Ectodermal cell (in vitro differentiated cells): ENCODE results near the gene RCL1. TPM values are rescaled to one million over a fixed set of nuclear protein-coding genes. Genes with fewer than 3 reads are reported as not detected.
"Not testable (repeated sequence)": the region's sequence is repeated elsewhere in the genome, so short reads cannot be mapped to it uniquely, and the experiment has no call there.

Experiments
- H3K27ac ChIP-seq: 2 replicates; pipeline ENCODE4 v1.7.0; 2013; ENCODE audit warnings: mild to moderate bottlenecking, low read depth, low read length; ENCODE audit not compliant: insufficient read depth, poor library complexity, severe bottlenecking
- H3K27me3 ChIP-seq: 2 replicates; pipeline ENCODE4 v1.7.0; 2013; ENCODE audit warnings: mild to moderate bottlenecking, low read length; ENCODE audit not compliant: insufficient read depth, control insufficient read depth, poor library complexity, severe bottlenecking
- H3K36me3 ChIP-seq: one replicate; pipeline ENCODE4 v1.7.0; 2013; ENCODE audit warnings: low read length; ENCODE audit not compliant: control insufficient read depth, insufficient read depth
- H3K4me1 ChIP-seq: one replicate; pipeline ENCODE4 v1.7.0; 2013; ENCODE audit warnings: low read length; ENCODE audit not compliant: control insufficient read depth, insufficient read depth
- H3K4me3 ChIP-seq: 2 replicates; pipeline ENCODE4 v1.7.0; 2013; ENCODE audit warnings: low read depth, low read length, control low read depth; ENCODE audit not compliant: insufficient read depth
- H3K9me3 ChIP-seq: 2 replicates; pipeline ENCODE4 v1.7.0; 2013; ENCODE audit warnings: mild to moderate bottlenecking, low read length, moderate library complexity; ENCODE audit not compliant: control insufficient read depth
- WGBS, 2 experiments: methylation state at CpG; one replicate each; pipeline ENCODE4 v1.1.7; 2013; ENCODE audit warnings: missing lambda C conversion rate in 2 of 2; 5-methylcytosine and 5-hydroxymethylcytosine counted together
- polyA plus RNA-seq, 4 experiments: library from polyadenylated mRNA; stranded (reverse); fragments of 50-300 nt; gene quantifications; one replicate each; pipeline ENCODE4 v1.2.3, GENCODE V29; 2013

The RCL1 gene, protein sequence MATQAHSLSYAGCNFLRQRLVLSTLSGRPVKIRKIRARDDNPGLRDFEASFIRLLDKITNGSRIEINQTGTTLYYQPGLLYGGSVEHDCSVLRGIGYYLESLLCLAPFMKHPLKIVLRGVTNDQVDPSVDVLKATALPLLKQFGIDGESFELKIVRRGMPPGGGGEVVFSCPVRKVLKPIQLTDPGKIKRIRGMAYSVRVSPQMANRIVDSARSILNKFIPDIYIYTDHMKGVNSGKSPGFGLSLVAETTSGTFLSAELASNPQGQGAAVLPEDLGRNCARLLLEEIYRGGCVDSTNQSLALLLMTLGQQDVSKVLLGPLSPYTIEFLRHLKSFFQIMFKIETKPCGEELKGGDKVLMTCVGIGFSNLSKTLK
- polyA plus RNA-seq (2013, experiment 1 of 4) = 22.2 TPM
- polyA plus RNA-seq (2013, experiment 2 of 4) = 23.1 TPM
- 18.7 TPM for polyA plus RNA-seq (2013, experiment 3 of 4)
- 20.3 TPM for polyA plus RNA-seq (2013, experiment 4 of 4)

DNA sequence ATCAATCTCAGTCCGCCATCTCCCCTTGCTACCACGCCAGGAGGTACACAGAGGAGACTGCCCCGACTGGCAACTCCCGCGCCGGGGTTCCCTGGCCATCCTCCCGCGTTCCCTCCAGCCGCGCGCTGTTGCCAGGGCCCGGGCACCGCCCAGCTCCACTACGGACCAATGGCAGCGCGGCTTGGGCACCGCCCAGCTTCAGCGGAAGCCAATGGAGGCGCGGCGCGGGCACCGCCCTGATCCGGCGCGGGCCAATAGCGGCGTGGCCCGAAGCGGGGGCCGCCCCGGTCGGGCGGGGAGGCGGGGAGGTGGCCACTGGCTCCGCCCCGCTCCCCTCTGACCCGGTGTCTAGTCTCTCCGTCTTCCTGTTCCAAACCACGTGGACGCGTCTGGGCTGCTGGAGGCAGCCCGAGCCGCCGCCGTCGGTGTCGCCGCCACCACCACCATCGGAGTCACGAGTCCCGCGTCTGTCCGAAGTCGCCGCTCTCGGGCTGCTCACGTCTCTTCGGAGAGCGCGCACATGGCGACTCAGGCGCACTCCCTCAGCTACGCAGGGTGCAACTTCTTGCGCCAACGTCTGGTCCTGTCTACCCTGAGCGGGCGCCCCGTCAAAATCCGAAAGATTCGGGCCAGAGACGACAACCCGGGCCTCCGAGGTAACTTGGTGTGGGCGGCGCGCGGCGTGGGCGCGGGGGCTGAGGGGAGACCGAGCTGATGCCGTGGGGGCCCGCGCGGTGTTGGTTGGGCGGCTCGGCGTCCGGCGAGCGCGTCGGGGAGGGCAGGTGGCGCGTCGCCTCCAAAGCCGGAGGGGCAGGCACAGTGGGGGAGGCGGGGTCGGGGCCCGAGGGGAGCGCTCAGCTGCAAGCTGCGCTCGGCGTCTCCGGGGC, at the start of gene RCL1:
Gene RCL1 (plus strand): TSS at position 373 of the 887 bp plus-strand sequence. CDS start 148 bp downstream, at position 521.
- Histone ChIP-seq H3K27me3 (no peaks in the 10 kb centered on the region), H3K4me3 (peak within 1 kb of the TSS; percentile 93), H3K9me3 (no peaks in the 10 kb centered on the region), H3K36me3 (no peaks in the 10 kb centered on the region), H3K4me1 (peaks cover 5% of the 10 kb centered on the region), H3K27ac (peak within 1 kb of the TSS; percentile 89)
- WGBS, 2 experiments = 0% methylated on average over 106 of the region's 106 CpGs

DNA sequence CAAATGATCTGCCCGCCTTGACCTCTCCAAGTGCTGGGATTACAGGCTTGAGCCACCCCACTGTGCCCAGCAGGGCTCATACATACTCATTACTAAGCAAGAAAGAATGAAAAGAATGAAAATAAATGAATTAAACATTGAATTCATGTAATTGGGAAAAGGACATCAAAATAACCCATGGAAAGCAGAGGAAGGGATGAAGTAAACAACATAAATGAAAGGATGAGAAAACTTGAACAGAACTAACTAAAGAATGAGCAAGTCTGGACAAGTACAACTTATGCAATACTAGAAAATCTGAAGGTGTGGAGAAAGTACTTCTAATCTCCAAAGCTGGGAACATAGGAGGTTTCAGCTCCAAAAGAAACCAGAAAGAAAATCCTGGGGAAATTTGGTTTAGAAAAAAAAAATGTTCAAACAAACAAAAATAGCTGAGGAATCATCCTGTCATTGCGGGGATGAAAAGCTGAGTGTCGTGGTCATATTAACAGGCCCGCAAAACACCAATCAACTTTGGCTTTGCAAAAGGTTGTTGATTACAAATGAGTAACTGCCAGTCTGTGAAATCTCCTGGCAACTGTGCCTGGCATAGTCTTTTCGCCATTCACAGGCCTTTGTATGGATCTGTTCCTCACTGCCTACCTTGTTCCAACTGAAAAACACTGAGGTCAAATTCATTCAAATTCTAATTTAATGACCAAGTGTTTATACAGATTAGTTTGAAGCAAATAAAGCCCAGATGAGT, 49.4 kb upstream of the RCL1 start:
- 65% methylated on average over 5 of the region's 5 CpGs for WGBS, 2 experiments
- Histone ChIP-seq H3K27ac (no peak overlapping the region), H3K9me3 (no peaks in the 10 kb centered on the region)

DNA sequence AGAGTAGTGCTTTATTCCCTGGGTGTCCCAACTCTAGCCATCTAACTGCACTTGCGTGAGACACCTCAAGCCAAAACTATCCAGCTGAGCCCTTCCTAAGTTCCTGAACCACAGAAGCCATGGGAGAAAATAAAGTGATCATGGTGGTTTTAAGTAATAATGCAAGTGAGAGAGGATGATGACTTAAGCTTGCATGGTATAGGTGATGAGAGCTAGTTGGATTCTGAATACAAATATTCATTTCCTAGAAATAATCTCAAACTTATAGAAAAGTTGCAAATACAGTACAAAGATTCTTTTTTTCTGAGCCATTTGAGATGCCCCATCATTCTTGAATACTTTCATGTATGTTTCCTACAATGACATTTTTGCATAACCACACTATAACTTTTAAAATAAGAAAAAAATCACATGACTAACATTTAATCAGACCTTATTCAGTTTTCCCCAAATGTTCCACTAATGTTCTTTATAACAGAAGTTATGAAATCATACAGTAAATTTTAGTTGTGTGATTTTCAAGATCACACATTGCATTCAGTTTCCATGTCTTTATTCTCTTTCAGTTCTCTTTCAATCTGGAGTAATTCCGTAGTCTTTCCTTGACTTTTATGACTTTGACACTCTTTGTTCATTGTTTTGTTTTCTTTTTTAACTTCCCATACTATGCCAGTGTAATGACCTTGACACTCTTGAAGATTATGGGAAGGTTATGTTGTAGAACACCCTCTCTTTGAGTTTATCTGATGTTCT, 46.3 kb upstream of the RCL1 start:
- no peaks in the 10 kb centered on the region for H3K9me3 ChIP-seq
- no peak overlapping the region for H3K4me3 ChIP-seq
- H3K27ac ChIP-seq = no peak overlapping the region
- H3K4me1 ChIP-seq = no peaks in the 10 kb centered on the region
- 85 to 92% methylated on average over 2 of the region's 2 CpGs for WGBS, 2 experiments
- H3K36me3 ChIP-seq = no peaks in the 10 kb centered on the region
- H3K27me3 ChIP-seq = peaks cover 7% of the 10 kb centered on the region

More for the DNA sequence above, 49.4 kb upstream of the RCL1 start:
- Histone ChIP-seq H3K4me3 (no peak overlapping the region), H3K4me1 (no peaks in the 10 kb centered on the region), H3K27me3 (peaks cover 7% of the 10 kb centered on the region), H3K36me3 (no peaks in the 10 kb centered on the region)

DNA sequence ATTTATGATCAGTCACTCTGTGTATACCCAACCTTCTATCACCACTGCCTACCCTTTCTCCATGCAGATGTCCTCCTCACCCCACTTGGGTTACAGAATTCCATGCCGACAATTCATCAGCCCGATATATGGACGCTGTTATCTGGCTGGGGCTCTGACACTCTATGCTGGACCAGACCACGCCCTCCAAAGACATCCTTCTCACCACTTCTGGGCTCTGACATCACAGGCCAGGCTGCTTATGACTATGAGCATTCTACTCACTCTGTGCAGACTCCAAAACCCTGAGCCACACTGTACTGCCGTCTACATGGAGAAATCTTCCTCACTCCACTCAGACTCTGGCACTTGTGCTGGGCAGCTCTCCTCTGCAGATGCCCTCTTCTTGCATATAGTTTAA, 44.1 kb upstream of the RCL1 start:
- WGBS, 2 experiments = 93% methylated on average over 5 of the region's 5 CpGs
- Histone ChIP-seq H3K27me3 (no peaks in the 10 kb centered on the region), H3K9me3 (no peaks in the 10 kb centered on the region), H3K4me1 (no peaks in the 10 kb centered on the region), H3K4me3 (no peak overlapping the region), H3K27ac (no peak overlapping the region), H3K36me3 (no peaks in the 10 kb centered on the region)

DNA sequence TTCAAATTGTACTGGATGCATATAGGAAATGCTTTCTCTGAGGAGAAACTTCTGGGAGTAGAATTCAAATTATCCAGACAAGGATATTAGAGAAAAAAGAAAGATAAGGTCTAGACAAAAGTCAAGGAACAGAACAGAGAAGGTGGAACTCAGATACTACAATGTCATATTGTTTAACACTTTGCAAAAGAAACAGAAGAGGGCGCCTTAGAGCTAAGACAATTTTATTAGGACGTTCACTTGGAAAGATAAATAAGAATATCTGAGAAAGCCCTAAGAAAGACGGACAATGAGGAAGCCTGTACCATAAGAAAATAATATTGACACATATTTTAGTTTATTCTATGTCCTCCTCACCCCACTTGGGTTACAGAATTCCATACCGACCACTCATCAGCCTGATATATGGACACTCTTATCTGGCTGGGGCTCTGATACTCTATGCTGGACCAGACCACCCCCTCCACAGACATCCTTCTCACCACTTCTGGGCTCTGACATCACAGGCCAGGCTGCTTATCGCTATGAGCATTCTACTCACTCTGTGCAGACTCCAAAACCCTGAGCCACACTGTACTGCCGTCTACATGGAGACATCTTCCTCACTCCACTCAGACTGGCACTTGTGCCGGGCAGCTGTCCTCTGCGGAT, 42.6 kb upstream of the RCL1 start:
- Histone ChIP-seq H3K4me1 (no peaks in the 10 kb centered on the region), H3K4me3 (no peak overlapping the region), H3K27me3 (no peaks in the 10 kb centered on the region), H3K27ac (no peak overlapping the region), H3K36me3 (no peaks in the 10 kb centered on the region), H3K9me3 (no peaks in the 10 kb centered on the region)
- 52 to 60% methylated on average over 6 to 7 of the region's 8 CpGs for WGBS, 2 experiments

DNA sequence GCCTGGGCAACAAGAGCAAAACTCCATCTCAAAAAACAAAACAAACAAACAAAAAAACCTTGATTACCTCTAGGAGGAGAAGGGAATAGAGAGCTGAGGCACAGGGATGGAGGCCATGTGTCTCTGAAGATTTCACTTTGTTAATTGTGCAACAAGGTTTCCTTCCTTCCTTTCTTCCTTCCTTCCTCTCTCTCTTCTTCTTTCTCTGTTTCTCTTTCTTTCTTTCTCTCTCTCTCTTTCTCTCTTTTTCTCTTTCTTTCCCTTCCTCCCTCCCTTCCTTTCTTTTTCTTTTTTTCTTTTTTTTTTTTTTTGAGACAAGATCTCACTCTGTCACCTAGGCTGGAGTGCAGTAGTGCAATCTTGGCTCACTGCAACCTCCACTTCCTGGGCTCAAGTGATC, 38.2 kb upstream of the RCL1 start:
- not testable (repeated sequence) for H3K4me3 ChIP-seq, H3K27ac ChIP-seq, H3K27me3 ChIP-seq, H3K9me3 ChIP-seq, H3K4me1 ChIP-seq, H3K36me3 ChIP-seq

DNA sequence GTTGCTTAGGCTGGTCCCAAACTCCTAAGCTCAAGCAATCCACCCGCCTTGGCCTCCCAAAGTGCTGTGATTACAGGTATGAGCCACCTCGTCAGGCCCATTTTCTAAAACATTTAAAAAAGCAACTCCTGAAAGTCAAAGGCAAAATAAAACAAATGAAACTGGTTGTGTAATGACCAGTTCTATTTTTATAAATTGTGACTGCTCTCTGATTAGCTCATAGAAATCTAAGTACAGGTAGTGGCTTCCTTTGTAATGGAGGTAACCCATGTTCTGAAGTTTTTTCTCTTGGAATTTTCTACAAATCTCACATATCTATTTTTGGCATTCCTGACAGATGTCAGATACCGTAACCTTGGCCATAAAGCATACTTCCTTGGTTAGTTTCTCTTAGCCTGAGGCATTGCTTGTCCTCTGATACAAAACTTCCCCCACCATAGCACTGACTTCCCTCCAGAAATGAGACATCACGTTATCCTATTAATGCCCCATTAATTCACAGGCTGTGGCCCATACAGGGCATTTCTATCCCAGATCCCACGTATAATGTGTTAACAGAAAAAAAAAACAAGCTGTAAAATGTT, 37.6 kb upstream of the RCL1 start:
- Histone ChIP-seq H3K4me1 (no peaks in the 10 kb centered on the region), H3K36me3 (no peaks in the 10 kb centered on the region), H3K4me3 (no peak overlapping the region), H3K9me3 (no peaks in the 10 kb centered on the region), H3K27ac (no peak overlapping the region), H3K27me3 (no peaks in the 10 kb centered on the region)
- 88 to 94% methylated on average over 4 of the region's 5 CpGs for whole genome bisulfite sequencing, 2 experiments

DNA sequence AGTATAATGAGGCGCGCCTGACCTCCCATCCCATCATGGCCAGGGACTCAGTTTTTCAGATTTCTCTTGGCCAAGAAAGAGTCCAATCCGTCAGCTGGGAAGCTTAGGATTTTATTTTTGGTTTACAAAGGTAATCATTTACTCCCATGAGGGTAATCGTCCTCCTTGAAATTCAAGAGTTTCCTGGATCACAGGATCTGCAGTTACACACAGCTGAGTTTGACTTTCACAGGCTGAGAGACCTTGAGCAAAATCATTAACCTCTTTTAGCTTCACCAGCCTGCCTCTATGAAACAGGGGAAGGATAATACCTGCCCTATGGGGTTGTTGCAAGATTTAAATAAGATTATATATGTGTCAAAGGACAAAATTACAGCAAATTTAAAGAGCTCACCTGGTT, 36.3 kb upstream of the RCL1 start:
- Histone ChIP-seq H3K27ac (no peak overlapping the region), H3K36me3 (no peaks in the 10 kb centered on the region), H3K9me3 (no peaks in the 10 kb centered on the region), H3K4me3 (no peak overlapping the region), H3K27me3 (no peaks in the 10 kb centered on the region), H3K4me1 (no peaks in the 10 kb centered on the region)
- 89 to 95% methylated on average over 4 of the region's 4 CpGs for WGBS, 2 experiments

DNA sequence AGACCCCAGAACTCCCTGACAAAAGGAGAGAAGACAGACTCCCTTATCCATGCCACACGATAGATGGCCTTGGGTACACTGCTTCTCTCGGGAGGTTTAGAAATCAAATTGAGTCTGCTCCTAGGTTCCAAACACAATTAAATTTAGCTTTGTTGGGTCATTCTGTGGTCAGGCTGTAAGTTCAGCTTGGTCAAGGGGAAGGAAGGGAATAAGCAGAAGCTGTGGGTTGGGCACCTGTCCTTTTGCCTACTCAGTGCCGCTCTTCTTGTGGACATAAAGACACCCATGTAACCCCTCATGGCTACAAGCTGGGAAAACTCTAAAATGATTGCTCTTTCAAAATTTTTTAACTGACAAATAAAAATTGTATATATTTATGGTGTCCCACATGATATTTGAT, 32.6 kb upstream of the RCL1 start:
- H3K9me3 ChIP-seq = no peaks in the 10 kb centered on the region
- no peaks in the 10 kb centered on the region for H3K27me3 ChIP-seq
- peaks cover 7% of the 10 kb centered on the region for H3K4me1 ChIP-seq
- no peaks in the 10 kb centered on the region for H3K36me3 ChIP-seq
- H3K27ac ChIP-seq = no peak overlapping the region
- 96 to 100% methylated on average over 3 of the region's 3 CpGs for WGBS, 2 experiments
- H3K4me3 ChIP-seq = no peak overlapping the region
